ENCODE measurements around the gene TCHP.

GRCh38 chr12:109879351-109880042, 20.6 kb upstream of the TCHP start:
- TF ChIP-seq CTCF (IDR thresholded peaks at IDR 0.05; ENCODE audit: low read depth, low read length) = no peak
- TF ChIP-seq EZH2phosphoT487 (IDR thresholded peaks at IDR 0.05; ENCODE audit: low read depth) = no peak
